NCI-H524 treated with DMSO at 0.1 percent for 48 hours (cell line): ENCODE measurements around the gene KRTAP3-1.
"Not testable (repeated sequence)": the region's sequence is repeated elsewhere in the genome, so short reads cannot be mapped to it uniquely, and the experiment has no call there.

Experiments used
- DNase-seq: peaks from one replicate; lab custom pipeline; 2025; lab: John Stamatoyannopoulos, UW

KRTAP3-1 gene

DNA sequence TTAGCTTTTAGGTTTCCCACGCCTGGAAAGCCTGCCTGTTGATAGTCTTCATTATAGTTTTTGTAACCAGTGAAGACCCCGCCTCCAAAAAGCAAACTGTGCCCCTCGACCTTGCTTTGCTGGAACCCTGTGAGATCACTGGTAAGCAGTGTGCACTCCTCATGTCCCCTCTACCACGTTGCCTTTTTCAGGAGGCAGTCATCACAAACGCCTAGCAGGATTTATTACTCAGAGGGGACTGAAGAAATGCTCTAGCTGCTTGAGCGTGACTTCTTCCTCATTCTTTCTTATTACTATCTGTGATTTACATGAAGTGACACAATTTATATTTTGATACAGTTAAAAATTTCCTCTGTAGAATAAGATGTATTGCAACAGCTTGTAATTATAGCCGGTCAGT is 6.5 kb upstream of the KRTAP3-1 start:
- DNase-seq: no peak

DNA sequence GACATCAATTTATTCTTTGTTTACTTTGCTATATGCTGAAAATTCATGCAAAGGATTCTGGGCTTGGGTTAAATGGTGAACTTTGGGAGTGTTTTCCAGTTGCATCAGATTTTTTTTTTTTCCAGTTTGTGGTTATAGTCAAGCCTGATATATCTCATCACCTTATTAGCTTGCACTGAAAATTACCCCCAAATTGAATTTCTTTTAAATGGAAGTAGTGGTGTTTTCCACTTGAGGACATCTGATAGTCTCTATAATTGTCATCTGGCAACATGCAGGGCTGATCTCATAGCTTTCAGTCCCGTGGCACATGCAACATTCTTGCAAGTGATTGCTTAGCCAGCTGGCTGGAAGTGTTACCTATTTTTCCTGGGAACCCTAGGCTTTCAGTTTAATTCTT is 4.7 kb upstream of the KRTAP3-1 start:
- DNase-seq: no peak

DNA sequence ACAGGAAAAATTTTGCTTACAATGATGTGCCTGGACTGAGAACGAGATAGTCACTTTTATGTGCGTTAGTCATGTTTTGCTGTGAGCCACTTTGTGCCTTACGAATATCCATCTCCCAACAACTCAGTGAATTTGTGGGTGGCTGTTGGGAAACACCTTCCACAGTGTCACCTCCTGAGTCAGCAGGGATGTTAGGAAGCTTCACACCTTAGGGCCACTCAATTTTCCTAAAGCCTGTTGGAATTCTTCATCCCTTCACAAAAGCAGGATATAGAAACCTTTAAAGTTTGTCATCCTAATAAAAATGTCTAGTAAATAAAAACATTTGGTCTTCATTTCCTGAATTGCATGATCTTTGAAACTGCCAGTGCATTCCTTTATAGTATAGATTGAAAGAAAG is 4.3 kb upstream of the KRTAP3-1 start:
- no peak for DNase-seq

DNA sequence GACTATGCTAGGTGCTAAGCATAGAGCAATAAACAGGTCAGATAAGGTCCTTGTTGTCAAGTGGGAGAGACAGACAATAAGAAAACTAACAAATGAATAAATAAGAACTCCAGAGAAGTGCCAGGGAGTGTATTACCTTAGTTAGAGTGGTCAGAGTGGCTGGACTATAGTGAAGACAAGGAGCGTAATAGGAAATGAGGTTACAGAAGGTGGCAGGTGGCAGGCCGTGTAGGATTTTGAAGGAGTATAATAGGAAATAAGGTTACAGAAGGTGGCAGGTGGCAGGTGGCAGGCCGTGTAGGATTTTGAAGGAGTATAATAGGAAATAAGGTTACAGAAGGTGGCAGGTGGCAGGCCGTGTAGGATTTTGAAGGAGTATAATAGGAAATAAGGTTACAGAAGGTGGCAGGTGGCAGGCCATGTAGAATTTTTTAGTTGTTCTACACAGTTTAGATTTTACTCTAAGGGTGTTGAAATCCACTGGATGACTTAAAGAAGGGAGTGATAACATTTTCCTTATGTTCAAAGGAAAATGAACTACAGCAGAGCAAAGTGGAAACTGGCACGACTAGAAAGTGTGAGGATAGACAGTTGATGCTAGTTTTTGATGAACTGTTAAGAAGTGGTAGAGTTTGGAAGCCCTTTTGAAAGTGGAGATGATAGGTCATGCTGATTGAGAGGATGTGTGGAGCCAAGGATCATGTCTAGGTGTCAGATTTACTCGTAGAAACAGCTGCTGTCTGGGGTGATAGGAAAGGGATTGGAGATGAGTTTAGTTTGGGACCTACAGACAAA is 3.6 kb upstream of the KRTAP3-1 start:
- DNase-seq: no peak

DNA sequence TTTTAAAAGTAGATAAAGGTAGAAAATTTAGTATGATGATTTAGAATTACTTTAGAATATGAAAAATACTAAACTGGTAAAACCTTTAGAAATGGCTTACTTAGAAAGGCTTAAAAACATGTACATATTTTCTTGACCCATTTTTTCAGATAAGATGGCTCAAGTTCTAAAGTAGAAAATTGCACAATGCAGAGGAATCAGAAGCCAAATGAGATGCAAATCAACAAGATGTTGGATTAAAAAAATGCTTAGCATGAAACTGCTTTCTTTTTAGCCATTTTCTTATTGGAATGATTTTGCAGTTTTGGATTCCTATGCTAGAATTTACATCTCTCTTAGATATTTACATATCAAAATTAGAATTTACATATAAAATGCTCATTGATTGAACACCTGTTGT is 1.5 kb upstream of the KRTAP3-1 start:
- no peak for DNase-seq

DNA sequence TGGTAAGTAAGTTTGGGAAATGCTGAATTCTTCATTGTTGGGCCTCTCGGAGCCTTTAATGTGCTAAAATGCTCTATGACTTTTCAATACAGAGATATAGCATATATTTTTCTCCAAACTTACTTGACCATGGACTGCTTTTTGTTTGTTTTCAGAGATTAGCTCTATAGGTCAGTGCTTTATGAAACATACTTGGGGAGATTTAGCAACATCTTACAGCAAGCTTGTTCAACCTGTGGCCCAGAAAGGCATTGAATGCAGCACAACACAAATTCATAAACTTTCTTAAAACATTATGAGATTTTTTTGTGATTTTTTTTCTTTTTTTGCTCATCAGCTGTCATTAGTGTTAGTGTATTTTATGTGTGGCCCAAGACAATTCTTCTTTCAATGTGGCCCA is 1.0 kb upstream of the KRTAP3-1 start:
- DNase-seq: no peak

DNA sequence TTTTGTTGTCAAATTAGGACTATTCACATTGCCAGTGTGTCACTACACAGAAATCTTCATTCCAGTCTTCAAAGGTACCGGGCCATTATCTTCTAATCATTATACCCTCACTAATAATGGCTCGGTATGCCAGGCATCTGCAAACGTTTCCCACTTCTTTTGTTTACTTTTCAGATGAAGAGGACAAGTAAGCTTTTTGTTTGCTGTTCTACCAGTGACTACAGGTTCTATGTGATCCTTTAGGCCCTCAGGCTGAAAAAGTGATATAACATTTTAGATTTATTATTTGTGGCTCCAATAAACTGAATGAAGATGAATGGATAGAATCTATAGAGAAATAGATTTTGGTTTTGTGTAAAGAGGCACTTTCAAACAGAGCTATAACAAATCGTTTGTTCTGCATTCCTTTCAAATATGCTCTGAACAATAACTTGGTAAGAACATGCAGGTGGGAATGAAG is 403 bp upstream of the KRTAP3-1 start:
- DNase-seq: no peak

DNA sequence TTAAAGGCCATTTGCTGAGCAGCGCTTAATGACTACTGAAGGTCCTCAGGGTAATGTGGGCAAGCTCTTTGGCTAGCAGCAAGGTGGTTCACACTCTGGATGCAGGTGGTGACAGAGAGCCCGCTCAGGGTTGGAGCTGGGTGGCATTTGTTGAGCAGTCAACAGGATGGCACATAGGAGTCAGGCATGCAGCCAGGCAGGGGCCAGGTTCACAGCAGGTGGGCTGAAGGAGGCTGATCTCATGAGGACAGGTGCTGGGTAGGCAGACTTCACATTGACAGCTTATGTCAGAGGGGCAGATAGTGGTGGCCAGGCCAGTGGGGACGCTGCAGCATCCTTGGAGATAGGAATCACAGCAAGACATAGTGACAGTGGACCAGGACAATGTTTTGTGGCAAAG is 4.5 kb downstream of the KRTAP3-1 start:
- DNase-seq: no peak

DNA sequence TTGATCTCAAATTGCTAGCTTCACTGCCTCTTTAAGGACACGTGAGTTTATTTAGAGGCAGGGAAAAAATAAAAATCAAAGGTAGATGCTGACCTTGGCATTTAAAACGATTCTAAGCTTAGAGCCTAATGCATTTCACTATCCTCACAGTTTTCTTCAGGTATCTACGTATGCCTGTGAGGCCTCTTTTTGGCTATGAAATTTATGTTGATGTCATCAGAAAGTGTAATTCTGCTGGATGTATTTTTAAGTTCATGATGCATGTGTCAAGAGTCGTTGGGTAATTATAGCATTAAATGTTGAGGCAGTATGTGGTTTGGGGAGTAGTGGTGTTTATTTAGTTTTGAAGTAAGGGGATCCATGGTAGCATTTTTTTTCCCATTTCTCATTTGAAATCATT is 5.0 kb downstream of the KRTAP3-1 start:
- DNase-seq: no peak

DNA sequence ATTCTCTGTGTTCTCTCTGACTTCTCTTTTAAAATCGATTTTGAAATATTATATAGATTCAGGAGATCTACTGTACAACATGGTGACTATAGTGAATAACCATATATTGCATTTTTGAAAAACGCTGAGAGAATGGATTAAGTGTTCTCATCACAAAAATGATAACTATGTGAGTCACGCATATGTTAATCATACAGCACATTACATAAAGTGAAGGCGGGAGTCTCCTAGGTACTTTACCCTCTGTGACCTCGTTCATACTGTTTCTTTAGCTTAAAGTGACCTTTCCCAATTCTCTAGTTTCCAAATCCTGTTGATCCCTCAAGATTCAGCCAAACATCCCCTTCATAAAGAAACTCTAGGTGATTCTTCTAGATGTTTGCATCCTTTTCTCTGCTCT is 6.1 kb downstream of the KRTAP3-1 start:
- no peak for DNase-seq

DNA sequence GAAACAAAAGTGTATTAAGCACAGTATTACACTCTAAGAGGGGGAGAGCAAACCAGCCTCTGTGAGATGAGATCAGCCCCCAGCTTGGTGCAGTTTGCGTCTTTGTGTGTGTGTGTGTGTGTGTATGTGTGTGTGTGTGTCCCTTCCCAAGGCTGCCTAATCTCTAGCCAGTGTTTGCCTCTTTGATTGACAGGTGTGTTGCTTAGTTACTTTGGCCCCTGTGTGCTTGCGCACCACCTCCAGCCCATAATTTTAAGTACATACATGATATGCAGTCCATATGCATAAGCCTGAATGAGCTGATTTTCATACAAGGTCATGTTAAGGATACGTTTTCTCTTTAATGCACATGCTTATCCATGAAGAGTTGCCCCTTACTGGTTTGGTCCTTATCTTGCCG is 7.1 kb downstream of the KRTAP3-1 start:
- DNase-seq: no peak

DNA sequence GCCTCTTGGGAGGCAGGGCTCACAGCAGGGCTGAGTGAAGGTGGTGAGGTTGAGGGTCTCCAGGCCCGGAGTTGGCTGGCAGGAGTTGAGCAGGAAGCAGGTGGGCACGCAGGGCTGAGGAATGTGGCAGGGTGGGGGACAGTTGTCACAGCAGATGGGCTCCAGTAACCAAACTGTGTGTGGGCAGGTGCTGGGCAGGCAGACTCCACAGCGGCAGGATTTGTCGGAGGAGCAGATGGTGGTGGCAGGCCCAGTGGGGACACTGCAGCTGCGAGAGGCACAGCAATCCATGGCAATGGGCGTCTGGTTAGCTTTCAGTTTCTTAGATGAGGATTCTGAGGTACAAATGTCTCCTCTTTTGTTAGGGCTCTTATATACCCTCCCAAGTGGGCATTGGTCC is 9.4 kb downstream of the KRTAP3-1 start, which contains the start of gene KRTAP3-2:
Gene KRTAP3-2, minus strand, starts transcription at position 344 of the 400 bp plus-strand sequence. Its CDS starts 53 bp downstream, at position 291.
- not testable (repeated sequence) for DNase-seq

DNA sequence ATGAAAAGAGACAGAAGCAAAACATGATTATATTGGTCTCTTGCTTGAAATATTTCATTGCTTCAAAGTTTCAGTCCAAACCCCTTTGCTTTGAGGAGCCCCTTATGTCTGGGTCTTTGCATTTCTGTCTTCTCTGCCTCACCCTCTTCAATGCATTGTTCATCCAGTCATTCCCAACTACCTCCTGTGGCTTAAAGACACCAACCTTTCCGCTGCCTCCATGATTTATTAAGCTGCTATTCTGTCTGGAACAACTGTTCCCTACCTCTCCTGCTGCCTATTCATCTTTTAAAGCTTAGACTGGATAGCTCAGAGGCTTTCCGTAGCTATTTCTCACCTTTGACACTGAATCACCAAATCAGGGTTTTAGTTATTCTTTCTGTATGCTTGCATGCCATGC is 11.6 kb downstream of the KRTAP3-1 start:
- DNase-seq: no peak

DNA sequence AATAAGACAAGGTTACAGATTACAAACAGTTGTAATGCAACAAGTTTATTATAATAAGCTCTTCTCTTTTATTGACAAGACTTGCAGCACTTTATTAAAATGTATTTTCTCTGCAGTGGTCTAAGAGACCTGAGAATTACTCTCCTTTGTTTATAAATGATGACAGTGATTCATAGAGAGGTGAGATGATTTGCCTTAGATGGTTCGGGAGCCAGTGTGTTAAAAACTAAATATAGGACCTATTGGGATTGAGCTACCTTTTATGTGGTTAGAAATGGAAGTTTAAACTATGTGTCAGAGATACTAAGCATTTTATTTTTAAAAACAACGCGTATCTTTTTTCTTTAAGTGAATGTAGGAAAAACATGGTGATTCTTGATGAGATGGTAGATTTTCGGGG is 12.1 kb downstream of the KRTAP3-1 start:
- no peak for DNase-seq

DNA sequence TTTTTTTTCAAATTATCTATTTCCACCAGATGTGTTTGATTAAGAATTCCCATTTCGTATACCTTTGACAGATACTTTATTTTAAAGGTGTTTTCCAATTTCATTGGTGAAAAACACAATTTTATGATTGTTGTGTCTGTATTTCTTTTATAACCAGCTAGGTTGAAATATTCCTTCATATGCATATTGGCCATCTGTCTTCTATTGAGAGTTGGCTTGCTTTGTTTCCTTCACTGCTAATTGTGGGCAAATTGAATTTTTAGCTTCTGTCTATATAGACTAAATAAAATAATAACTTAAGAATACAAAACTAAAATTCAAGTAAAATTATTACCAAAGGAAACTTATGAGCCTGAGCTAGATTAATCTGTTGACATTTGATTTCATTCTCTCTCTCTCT is 13.8 kb downstream of the KRTAP3-1 start:
- DNase-seq: no peak

DNA sequence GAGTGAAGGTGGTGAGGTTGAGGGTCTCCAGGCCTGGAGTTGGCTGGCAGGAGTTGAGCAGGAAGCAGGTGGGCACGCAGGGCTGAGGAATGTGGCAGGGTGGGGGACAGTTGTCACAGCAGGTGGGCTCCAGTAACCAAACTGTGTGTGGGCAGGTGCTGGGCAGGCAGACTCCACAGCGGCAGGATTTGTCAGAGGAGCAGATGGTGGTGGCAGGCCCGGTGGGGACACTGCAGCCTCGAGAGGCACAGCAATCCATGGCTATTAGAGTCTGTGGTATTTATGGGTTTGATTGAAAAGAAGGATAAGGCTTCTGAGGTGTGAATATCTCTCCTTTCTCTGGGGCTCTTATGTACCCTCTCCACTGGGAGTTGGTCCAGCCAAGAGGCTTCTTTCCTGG is 15.1 kb downstream of the KRTAP3-1 start, which contains the start of gene KRTAP3-3:
Gene KRTAP3-3, minus strand, starts transcription at position 326 of the 400 bp plus-strand sequence. Its CDS starts 67 bp downstream, at position 259.
- DNase-seq: no peak

DNA sequence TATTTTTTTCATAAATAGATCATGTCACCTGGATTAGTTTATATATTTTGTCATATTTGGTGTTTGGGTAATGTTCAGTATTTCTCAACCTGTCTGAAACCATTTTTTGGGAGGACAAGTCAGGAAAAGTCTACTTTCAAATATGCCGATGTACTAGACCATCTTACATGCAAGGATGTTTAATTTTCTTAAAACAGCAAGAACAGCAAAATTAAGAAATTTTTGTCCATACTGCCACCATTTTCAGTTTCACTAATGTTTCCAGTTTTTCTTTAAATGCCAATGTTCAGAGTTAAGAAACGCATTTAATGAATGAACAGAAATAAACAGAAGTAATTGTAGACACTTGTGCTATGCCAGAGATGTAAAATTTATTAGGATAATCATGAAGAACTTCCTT is 15.8 kb downstream of the KRTAP3-1 start:
- DNase-seq: no peak

DNA sequence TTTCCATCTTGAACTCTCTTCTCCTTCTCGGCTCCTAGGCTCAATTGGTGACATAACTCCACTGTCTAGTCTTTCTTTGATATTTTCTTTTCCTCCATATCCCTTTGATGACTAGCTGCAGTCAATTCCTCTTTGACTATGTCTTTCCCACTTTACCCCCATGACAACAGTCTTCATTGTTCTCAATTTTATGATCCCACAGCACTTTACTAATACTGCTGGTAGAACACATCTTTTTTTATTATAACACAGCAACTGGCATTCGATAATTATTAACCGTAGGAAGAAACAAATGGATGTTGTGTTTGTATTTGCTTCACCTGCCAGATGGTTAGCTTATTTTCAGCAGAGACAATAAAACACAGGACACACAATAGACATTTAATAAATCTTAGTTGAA is 16.3 kb downstream of the KRTAP3-1 start:
- no peak for DNase-seq

DNA sequence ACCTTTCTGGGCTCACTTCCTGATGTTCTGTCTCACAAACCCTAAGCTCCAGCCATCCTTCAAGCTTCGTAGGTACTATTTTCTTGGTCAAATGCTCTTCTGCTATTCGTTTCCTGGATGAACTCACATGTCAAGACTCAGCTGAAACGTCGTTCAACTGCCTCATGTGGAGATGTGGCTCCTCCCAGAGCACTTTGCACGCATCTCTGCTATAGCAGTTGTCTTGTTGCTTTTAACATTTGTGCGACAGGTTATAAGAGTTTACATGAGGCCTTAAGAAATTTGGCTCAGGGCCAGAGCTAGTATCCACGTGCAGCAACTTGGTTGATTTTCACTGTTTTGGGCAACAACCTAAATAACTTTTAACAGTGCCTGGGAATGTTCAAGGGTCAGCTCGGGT is 22.0 kb downstream of the KRTAP3-1 start:
- no peak for DNase-seq

DNA sequence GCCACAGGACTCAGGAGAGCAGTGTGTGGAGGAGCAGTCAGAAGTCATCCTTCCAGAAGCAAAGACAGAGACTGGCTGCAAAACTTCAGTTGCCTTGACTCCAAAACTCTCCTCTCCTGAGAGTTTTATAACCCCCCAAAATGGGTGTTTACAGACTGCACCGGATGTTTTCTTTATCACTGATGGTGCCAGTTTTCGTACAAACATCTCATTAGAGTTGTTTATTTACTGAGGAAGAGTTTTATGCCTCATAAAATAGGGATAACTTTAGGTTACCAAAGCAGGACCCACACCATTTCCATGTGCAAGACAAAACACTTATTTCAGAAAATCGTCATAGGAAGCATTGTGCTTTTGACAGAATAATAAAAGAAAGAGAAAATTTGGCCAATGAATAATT is 24.7 kb downstream of the KRTAP3-1 start, which contains the start of gene KRT40:
Gene KRT40, minus strand, starts transcription at position 101 of the 400 bp plus-strand sequence. Its CDS starts 53 bp downstream, at position 48.
- DNase-seq: no peak

DNA sequence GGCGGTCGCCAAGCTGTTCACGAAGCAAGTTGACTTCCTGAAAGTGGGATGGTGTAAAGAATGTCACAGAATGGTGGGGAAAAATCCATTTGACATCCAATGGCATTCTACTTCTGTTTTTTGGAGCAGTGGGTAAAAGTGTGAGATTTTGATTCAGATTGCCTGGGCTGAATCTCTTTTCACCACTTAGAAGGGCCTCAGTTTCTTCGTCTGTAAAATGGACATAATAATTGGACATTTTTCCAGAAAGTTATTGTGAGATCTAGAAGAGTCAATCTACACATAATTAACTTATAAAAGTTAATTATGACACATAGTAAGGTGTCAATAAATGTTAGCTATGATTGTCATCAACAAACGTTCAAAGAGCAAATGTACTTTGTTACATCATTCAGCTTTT is 27.8 kb downstream of the KRTAP3-1 start:
- DNase-seq: no peak

DNA sequence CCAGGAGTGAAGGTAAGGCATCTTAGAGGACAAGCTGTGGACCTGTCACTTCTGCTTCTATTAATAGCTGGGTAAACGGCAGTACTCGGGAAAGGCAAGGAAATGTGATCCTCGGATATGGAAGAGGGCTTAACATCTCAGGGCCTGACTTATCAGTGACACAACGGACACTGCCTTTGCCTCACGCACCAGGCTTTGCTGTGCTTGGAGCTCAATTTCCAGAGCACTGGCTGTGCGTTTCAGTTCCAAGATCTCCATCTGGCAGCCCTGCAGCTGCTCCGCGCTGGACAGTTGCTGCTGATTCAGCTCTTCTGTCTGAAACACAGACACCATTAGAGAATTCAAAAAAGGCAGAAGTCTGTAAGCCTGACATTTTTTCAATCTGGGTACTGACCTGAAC is 28.3 kb downstream of the KRTAP3-1 start:
- no peak for DNase-seq

DNA sequence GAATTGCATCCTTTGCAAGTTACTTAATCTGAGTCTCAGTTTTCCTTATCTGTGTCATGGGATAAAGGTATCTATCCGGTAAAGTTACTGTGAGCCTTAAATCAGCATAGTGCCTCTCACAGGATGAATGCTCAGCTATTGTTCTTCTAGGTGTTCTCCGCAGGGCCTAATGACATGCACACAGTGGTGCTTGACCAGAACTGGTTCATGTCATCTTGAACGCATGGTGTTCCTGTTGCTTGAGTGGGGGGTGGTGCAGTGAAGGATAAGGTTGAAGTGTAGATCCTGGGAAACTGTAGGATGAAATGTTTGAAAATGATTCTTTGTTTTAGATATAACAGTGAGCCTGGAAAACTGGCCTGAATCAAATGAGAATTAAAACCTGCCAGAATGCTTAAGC is 28.8 kb downstream of the KRTAP3-1 start:
- no peak for DNase-seq
